ACHN (cell line): ENCODE data around the gene POLR3H.
"Not testable (repeated sequence)": the region's sequence is repeated elsewhere in the genome, so short reads cannot be mapped to it uniquely, and the experiment has no call there.

Experiments
- DNase-seq: peaks from one replicate; pipeline ENCODE4 v3.0.0-alpha.2; 2015
- in situ Hi-C: cut with HindIII; loops from 2 replicates; pipeline ENCODE4 v1.10.0; 2017; ENCODE audit warnings: low sequenced_read_pairs, low pct_ligation_motif_present, low pct_unique_long_range_greater_than_20kb

The POLR3H gene

GRCh38 chr22:41568811-41569210 is 24.5 kb upstream of the POLR3H start:
- in situ Hi-C loops: no loop called here
- DNase-seq: no peak

GRCh38 chr22:41567512-41567768 is 23.2 kb upstream of the POLR3H start:
- in situ Hi-C loops: no loop called here

GRCh38 chr22:41565403-41566054 is 21.3 kb upstream of the POLR3H start:
- peak; percentile 79 for DNase-seq

More at GRCh38 chr22:41567512-41567768, 23.2 kb upstream of the POLR3H start:
- DNase-seq: no peak

DNA sequence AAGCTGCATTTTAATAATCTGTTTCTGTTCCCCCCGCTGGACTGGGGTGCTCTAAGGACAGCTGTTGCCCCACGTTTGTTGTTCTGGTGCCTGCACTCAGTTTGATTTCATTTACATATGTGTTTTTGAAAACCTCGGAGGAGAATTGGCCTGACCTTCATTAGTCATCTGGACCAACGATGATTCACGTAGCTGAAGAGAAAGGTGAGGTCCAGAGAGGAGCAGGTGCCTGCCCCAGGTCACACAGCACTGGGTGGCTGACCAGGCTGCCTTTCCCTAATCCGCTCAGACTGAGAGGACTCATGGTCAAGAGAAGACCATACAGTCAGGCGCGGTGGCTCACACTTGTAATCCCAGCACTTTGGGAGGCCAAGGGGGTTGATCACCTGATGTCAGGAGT is 20.3 kb upstream of the POLR3H start:
- DNase-seq: no peak
- in situ Hi-C loops: no loop called here

More at GRCh38 chr22:41565403-41566054, 21.3 kb upstream of the POLR3H start:
- in situ Hi-C loops: no loop called here

- in situ Hi-C loops: no loop called here
- peak; percentile 82 for DNase-seq
Observed at GRCh38 chr22:41563051-41563711, 18.9 kb upstream of the POLR3H start.

DNA sequence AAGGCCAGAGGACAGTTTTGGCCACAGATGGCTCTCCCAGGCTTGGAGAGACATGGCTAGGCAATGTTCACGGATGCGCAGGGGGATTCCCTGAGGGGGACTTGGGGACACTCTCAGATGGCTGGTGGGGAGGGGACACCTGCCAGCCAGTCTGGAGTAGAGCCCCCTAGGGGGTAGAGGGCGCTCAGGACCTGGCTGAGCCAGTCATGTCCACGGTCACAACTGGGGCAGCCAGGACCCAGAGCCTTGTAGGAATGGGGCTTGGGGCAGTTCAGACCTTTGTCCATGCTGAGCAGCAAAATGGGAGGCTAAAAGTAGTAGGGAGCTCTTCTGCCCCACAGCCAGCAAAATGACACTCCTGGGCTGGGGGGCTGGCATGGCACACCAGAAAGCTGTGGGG is 18.2 kb upstream of the POLR3H start:
- in situ Hi-C loops: no loop called here
- no peak for DNase-seq

- in situ Hi-C loops: no loop called here
- no peak for DNase-seq
Observed at GRCh38 chr22:41561788-41562187, 17.5 kb upstream of the POLR3H start.

DNA sequence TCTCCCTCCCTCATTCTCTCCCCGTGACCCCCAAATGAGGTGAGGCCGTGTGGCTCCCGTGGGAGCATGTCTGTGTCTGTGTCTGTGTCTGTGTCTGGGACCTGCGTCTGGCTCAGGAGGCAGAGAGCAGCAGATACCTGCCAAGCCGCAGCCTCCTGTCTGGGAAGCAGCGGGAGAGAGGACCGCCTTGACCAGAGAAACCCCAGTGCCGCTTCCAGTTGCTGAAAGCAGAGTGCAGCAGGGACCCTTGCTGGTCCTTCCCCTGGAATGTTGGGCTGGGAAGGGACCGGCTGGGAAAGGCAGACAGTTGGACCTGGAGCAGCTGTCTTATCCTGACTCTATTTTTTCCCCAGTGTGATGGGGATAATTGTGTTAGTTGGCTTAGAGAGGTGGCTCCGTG is 17.1 kb upstream of the POLR3H start:
- in situ Hi-C loops: no loop called here
- DNase-seq: peak; percentile 4

GRCh38 chr22:41560095-41560471 is 15.8 kb upstream of the POLR3H start:
- in situ Hi-C loops: no loop called here
- no peak for DNase-seq

- in situ Hi-C loops, DNase-seq: not testable (repeated sequence)
Observed at GRCh38 chr22:41558241-41558630, 14.0 kb upstream of the POLR3H start.

DNA sequence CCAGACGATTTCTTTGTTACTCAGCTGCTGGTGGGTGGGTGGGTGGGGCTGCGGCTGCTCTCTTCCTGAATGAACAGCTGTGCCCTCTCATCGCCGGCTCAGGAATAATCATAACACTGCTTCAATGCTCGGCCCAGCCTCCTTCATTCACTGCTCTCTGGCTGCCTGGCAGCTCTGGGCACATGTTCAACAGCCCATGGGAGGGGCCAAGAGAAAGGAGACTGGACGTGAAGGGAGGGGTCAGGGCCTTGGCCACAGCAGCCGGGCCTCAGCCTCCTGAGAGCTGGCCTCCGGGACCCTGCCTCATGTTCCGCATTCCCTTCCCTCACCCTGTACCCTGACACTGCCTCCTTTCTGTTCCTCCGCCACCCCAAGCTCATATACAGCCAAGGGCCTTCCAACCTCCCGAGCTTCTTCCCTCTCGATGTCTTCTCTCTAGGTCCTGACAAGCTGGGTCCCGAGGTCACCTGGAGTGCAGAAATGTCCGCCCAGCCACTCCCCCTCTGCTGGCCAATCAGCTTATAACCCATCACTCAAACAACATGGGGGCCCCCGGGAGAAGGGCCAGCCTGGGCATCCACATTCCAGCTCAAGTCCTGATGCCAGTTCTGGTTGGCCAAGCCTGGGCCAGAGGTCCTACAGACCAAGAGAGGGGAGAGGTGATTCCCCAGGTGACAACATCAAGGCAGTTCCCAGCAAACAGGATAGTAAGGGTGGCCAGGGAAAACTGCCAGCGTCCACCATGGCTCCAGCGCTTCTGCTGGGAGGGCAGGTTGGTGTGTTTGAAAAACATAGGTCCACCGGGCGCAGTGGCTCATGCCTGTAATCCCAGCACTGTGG is 13.4 kb upstream of the POLR3H start:
- in situ Hi-C loops: no loop called here
- DNase-seq: no peak

DNA sequence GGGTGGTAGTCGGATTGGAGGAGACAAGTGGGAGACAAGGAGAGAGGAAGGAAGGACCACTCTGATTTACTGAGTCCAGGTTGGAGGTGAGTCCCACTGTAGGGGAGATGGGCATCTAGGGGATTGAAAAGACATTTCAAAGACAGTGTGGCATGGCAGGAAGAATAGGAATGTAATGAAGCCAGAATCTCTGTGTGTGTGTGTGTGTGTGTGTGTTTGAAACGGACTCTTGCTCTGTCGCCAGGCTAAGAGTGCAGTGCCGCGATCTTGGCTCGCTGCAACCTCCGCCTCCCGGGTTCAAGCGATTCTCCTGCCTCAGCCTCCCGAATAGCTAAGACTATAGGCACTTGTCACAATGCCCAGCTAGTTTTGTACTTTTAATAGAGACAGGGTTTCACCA is 12.3 kb upstream of the POLR3H start:
- in situ Hi-C loops: no loop called here
- no peak for DNase-seq

- DNase-seq: no peak
- in situ Hi-C loops: no loop called here
Observed at GRCh38 chr22:41555325-41555982, 11.2 kb upstream of the POLR3H start.

DNA sequence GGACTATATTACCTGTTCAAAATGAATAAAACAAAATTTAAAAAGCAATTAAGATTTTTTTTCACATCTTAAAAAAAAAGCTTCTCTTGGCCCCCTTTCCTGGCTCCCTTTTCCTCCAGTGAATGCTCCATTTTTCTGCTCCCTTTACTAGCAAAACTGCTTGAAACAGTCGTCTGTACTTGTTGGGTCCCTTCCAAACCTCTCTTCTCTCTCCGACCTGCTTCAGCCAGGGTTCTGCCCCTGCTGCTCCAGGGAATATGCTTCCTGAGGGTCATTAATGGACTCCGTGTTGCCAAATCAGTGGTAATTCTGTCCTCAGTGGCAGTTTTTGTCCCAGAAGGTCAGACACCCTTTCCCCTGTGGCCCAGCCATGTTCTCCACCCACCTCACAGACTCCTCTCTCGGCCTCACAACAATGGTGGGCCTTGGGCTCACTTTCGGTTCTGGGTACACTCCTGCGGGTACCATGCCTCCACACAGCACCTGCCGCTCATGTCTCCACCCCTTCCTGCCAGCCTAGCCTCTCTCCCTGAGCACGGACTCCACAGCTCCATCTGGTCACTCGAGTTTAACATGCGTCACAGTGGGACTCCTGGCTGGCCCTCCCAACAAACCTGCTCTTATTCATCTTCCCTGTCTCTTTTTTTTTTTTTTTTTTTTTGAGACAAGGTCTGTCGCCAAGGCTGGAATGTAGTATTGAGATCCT is 7.8 kb upstream of the POLR3H start:
- in situ Hi-C loops: no loop called here
- no peak for DNase-seq

DNA sequence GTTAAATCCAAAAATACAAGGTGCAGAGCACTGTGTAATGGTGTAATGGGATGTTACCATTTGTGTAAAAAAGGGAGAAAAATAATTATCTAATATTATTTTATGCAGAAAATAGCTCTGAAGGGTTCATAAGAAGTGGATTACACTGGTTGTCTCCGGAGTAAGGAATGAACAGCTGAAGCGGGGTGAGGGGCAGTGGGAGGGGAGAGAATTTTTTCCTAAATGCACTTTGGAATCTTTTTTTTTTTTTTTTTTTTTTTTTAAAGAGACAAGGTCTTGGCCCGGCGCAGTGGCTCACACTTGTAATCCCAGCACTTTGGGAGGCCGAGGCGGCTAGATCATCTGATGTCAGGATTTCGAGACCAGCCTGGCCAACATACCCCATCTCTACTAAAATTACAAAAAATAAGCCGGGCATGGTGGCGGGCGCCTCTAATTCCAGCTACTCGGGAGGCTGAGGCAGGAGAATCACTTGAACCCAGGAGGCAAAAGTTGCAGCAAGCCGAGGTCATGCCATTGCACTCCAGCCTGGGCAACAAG is 6.8 kb upstream of the POLR3H start:
- DNase-seq: no peak

DNA sequence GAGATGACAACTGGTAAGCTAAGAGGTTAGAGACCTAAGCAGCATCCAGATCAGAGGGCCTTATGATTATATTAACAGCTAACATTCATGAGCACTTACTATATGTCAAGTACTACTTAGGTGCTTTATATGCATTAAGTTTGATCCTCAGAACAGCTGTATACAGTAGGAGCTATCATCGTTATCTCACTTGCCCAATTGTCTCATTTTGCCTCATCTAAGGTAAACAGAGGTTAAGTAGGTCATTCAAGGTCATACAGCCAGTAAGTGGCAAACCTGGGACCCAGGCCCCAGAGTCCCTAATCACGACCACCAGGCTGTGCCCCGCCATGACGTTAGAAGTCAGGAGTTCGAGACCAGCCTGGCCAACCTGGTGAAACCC is 4.6 kb upstream of the POLR3H start:
- in situ Hi-C loops: no loop called here
- DNase-seq: no peak

More for the DNA sequence above, 6.8 kb upstream of the POLR3H start:
- in situ Hi-C loops: no loop called here

DNA sequence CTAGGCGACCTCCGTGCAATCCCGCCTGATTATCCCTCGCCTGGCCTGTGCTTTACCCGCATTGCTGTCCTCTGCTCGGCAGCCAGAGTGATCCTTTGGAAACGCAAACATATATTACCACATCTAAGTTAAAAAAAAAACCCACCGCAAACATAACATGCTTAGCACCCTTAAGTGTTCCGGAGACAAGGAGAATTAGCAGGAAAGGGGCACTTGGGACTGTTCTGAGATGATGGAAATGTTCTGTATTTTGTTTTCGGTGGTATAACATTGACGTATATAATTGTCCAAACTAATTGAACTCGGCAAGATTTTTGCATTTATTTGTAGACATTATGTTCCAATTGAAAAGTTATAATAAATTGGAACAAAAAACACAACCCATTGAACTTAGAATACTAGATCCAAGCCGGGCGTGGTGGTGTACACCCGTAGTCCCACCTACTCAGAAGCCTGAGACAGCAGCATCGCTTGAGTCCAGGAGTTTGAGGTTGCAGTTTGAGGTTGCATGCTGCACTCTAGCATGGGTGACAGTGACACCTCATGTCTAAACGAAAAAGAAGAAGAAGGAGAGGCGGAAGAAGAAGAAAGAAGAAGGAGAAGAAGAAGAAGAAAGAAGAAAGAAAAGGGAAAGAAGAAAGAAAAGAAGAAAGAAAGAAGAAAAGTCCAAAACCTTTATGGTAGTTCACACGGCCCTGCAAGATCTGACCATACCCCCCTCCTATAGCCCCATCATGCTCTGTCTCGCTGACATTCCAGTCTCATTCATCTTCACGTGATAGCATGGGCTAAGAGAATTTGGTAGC is 604 bp upstream of the POLR3H start:
- DNase-seq: no peak
- in situ Hi-C loops: no loop called here

- DNase-seq: no peak
- in situ Hi-C loops: no loop called here
Observed at GRCh38 chr22:41542224-41542623, 2.0 kb downstream of the POLR3H start.
